Purkinje cell (primary cell): ENCODE measurements around the gene SLC31A2. TPM values are rescaled to one million over a fixed set of nuclear protein-coding genes. Genes with fewer than 3 reads are reported as not detected.

Experiments
- polyA plus RNA-seq: library from polyadenylated mRNA; unstranded; fragments of >200 nt; fragmentation: Nextera tagmentation; gene quantifications from 2 replicates; pipeline ENCODE4 v1.2.1, GENCODE V29; 2014

SLC31A2 gene
- 12.9 and 20.0 TPM in 2 replicates for polyA plus RNA-seq

GRCh38 chr9:113150670-113151611 lies at the start of gene SLC31A2:
Gene SLC31A2 (plus strand): TSS chr9:113151007. CDS start chr9:113151075, 68 bp downstream.

Other genes starting within 250 kb of the SLC31A2 start
- 51.5 and 60.5 TPM in 2 replicates for gene ZNF883, start 138.8 kb upstream of the SLC31A2 start, polyA plus RNA-seq
- gene ZFP37, start 94.3 kb upstream of the SLC31A2 start, polyA plus RNA-seq = 2.6 and 6.1 TPM in 2 replicates
- gene FKBP15, start 70.3 kb downstream of the SLC31A2 start, polyA plus RNA-seq = 23.9 and 28.0 TPM in 2 replicates
- gene SLC31A1, start 70.5 kb downstream of the SLC31A2 start, polyA plus RNA-seq = 2.3 and 8.2 TPM in 2 replicates
- gene CDC26, start 124.6 kb downstream of the SLC31A2 start, polyA plus RNA-seq = 92.2 and 96.9 TPM in 2 replicates
- gene PRPF4, start 124.7 kb downstream of the SLC31A2 start, polyA plus RNA-seq = 7.6 and 8.3 TPM in 2 replicates
- not detected in 2 replicates for gene RNF183, start 152.4 kb downstream of the SLC31A2 start, polyA plus RNA-seq
- gene WDR31, start 189.3 kb downstream of the SLC31A2 start, polyA plus RNA-seq = 0.24 and 2.8 TPM in 2 replicates
- 48.0 and 54.2 TPM in 2 replicates for gene BSPRY, start 198.5 kb downstream of the SLC31A2 start, polyA plus RNA-seq
- 2.5 and 8.8 TPM in 2 replicates for gene HDHD3, start 226.0 kb downstream of the SLC31A2 start, polyA plus RNA-seq